Breast epithelium (tissue), 4 donors: ENCODE results near the gene SHC3. TPM values are rescaled to one million over a fixed set of nuclear protein-coding genes. Genes with fewer than 3 reads are reported as not detected.
A peak's percentile ranks its signal among the peaks of the same experiment; 100 is the strongest.

Experiments
- DNase-seq, 2 donors: peaks; one replicate each; pipeline ENCODE4 v3.0.0-alpha.2; 2019; ENCODE audit warnings: low spot score in 2 of 2
- H3K27ac ChIP-seq, 2 donors: fragments of 200-600 bp; sonication (generic) in 1 of 2; one replicate each; pipeline ENCODE4 v1.5.1; 2016 to 2019; ENCODE audit warnings: mild to moderate bottlenecking in 1 of 2
- H3K27me3 ChIP-seq, 2 donors: fragments of 200-600 bp; sonication (generic) in 1 of 2; one replicate each; pipeline versions ENCODE4 v1.5.1 to v1.6.0; 2017 to 2019; ENCODE audit warnings: control low read depth in 1 of 2, mild to moderate bottlenecking in 1 of 2
- H3K36me3 ChIP-seq: fragments of 200-600 bp; one replicate; pipeline ENCODE4 v1.5.1; 2019
- H3K4me1 ChIP-seq, 2 donors: fragments of 200-600 bp; sonication (generic); one replicate each; pipeline ENCODE4 v1.5.1; 2016 to 2019; ENCODE audit warnings: control low read depth in 1 of 2
- H3K4me3 ChIP-seq, 3 donors: fragments of 200-600 bp; sonication (generic); 1 replicate in 2 of 3; 2 replicates in 1 of 3; pipeline ENCODE4 v1.5.1; 2016 to 2019; ENCODE audit warnings: mild to moderate bottlenecking in 3 of 3, moderate library complexity in 2 of 3
- H3K9me3 ChIP-seq, 2 donors: fragments of 200-600 bp; sonication (generic) in 1 of 2; one replicate each; pipeline ENCODE4 v1.5.1; 2016 to 2019; ENCODE audit warnings: control low read depth in 1 of 2
- POLR2A ChIP-seq: fragments of 450-650 bp; IDR thresholded peaks from one replicate; pipeline ENCODE4 v1.6.1; 2016; ENCODE audit warnings: antibody characterized with exemption, mild to moderate bottlenecking, moderate library complexity
- POLR2AphosphoS5 ChIP-seq, 3 donors: sonication (generic); formaldehyde crosslinking; IDR thresholded peaks; one replicate each; pipeline ENCODE4 v1.6.1; 2017; ENCODE audit warnings: antibody characterized with exemption in 3 of 3
- intact Hi-C: fragments of 100-400 bp; cut with DNase I; formaldehyde crosslinking; loops from one replicate; pipeline ENCODE4 v1.15.1; 2023; ENCODE audit warnings: low total_unique reads
- total RNA-seq, 3 donors: library from RNA; depleted of rRNA; stranded (reverse); fragments of >200 nt; gene quantifications; one replicate each; pipeline ENCODE4 v1.1.0, GENCODE V29; 2016
- TF ChIP-seq, protein P1 (sequence below), 3 donors: fragments of 450-650 bp; IDR thresholded peaks; one replicate each; pipeline ENCODE4 v1.5.1; 2016 to 2017; ENCODE audit warnings: antibody characterized with exemption in 3 of 3, mild to moderate bottlenecking in 3 of 3, moderate library complexity in 3 of 3

SHC3 gene
- total RNA-seq, 3 donors from 2014 or later, result 1.0 to 6.7 (median 2.3) TPM

DNA sequence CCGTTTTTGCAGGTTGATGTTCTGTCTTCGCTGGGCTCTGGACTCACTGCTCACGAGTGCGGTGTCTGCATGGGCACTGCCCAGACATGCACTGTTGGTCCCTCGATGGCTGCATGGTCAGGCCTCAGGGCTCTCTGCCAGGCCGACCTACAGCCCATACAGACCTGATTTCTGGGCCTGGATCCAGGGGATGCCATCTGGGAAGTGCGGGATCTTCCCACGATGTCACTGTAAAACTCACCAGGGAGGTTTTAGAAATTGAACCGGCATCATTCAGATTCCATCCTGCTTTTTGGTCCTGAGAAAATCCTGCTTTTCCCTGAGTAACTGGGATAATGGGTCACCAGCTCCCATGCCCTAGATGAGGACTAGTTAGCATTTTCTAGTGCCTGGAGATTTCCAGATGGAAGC is 178.2 kb downstream of the SHC3 start:
- Histone ChIP-seq H3K4me3 (no peak overlapping the region), H3K9me3 (no peaks in the 10 kb centered on the region), H3K4me1 (peaks cover 0 to 9% of the 10 kb centered on the region in 2 donors), H3K36me3 (no peaks in the 10 kb centered on the region), H3K27ac (peak overlapping the region in 1 of 2 donors; percentile 5), H3K27me3 (no peaks in the 10 kb centered on the region)
- no peak for DNase-seq
- TF ChIP-seq, protein P1, sequence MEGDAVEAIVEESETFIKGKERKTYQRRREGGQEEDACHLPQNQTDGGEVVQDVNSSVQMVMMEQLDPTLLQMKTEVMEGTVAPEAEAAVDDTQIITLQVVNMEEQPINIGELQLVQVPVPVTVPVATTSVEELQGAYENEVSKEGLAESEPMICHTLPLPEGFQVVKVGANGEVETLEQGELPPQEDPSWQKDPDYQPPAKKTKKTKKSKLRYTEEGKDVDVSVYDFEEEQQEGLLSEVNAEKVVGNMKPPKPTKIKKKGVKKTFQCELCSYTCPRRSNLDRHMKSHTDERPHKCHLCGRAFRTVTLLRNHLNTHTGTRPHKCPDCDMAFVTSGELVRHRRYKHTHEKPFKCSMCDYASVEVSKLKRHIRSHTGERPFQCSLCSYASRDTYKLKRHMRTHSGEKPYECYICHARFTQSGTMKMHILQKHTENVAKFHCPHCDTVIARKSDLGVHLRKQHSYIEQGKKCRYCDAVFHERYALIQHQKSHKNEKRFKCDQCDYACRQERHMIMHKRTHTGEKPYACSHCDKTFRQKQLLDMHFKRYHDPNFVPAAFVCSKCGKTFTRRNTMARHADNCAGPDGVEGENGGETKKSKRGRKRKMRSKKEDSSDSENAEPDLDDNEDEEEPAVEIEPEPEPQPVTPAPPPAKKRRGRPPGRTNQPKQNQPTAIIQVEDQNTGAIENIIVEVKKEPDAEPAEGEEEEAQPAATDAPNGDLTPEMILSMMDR (IDR thresholded peaks at IDR 0.05), result no peak
- TF ChIP-seq POLR2AphosphoS5 (IDR thresholded peaks at IDR 0.05), result no peak
- no peak for TF ChIP-seq POLR2A
- intact Hi-C loops, result loop anchor here (5.0 kb wide), 2 partner anchors 408 to 1753 kb away; no protein-coding TSS in a partner anchor

GRCh38 chr9:88998911-88999310 is 179.7 kb downstream of the SHC3 start:
- TF ChIP-seq, protein P1 (IDR thresholded peaks at IDR 0.05), result no peak
- no peak for TF ChIP-seq POLR2AphosphoS5 (IDR thresholded peaks at IDR 0.05)
- TF ChIP-seq POLR2A, result no peak
- Histone ChIP-seq H3K27me3 (no peaks in the 10 kb centered on the region), H3K4me3 (no peak overlapping the region), H3K9me3 (no peaks in the 10 kb centered on the region), H3K27ac (peak overlapping the region in 1 of 2 donors; percentile 48), H3K36me3 (no peaks in the 10 kb centered on the region), H3K4me1 (peaks cover 3 to 9% of the 10 kb centered on the region in 2 donors)
- intact Hi-C loops, result no loop called here
- no peak for DNase-seq

GRCh38 chr9:88998503-88998902 is 180.1 kb downstream of the SHC3 start:
- Histone ChIP-seq H3K36me3 (no peaks in the 10 kb centered on the region), H3K9me3 (no peaks in the 10 kb centered on the region), H3K27me3 (no peaks in the 10 kb centered on the region), H3K27ac (peak overlapping the region in 1 of 2 donors; percentile 48), H3K4me1 (peaks cover 3 to 9% of the 10 kb centered on the region in 2 donors), H3K4me3 (no peak overlapping the region)
- no peak for DNase-seq
- TF ChIP-seq POLR2A, result no peak
- TF ChIP-seq POLR2AphosphoS5 (IDR thresholded peaks at IDR 0.05), result no peak
- TF ChIP-seq, protein P1 (IDR thresholded peaks at IDR 0.05), result no peak
- intact Hi-C loops, result no loop called here

- no peaks in the 10 kb centered on the region for H3K27me3 ChIP-seq
- H3K9me3 ChIP-seq, result no peaks in the 10 kb centered on the region
- H3K36me3 ChIP-seq, result no peaks in the 10 kb centered on the region
- peaks cover 3 to 9% of the 10 kb centered on the region in 2 donors for H3K4me1 ChIP-seq
- intact Hi-C loops, result no loop called here
- TF ChIP-seq, protein P1 (IDR thresholded peaks at IDR 0.05), result no peak
- no peak for TF ChIP-seq POLR2AphosphoS5 (IDR thresholded peaks at IDR 0.05)
- TF ChIP-seq POLR2A, result no peak
- no peak overlapping the region for H3K4me3 ChIP-seq
- no peak overlapping the region for H3K27ac ChIP-seq
- DNase-seq, result no peak
Measured at GRCh38 chr9:88997646-88998045, 181.0 kb downstream of the SHC3 start.

DNA sequence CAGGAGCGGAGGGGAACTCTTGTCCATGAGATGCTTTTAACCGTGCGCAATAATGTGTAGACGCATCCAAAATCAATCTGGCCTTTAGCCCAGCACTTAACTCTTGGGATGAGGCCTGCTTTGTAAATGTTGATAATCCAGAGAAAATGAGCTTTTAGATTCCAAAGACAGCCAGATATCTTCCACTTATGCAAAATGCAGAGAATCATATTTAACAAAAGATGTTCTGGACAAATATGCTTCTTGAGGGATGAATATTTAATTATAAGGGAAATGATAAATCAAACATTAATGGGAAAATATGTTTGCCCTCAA is 181.7 kb downstream of the SHC3 start:
- TF ChIP-seq, protein P1 (IDR thresholded peaks at IDR 0.05), result no peak
- TF ChIP-seq POLR2A (no peak), POLR2AphosphoS5 (IDR thresholded peaks at IDR 0.05) (no peak)
- Histone ChIP-seq H3K4me1 (peaks cover 3 to 9% of the 10 kb centered on the region in 2 donors), H3K36me3 (no peaks in the 10 kb centered on the region), H3K27ac (no peak overlapping the region), H3K27me3 (no peaks in the 10 kb centered on the region), H3K9me3 (no peaks in the 10 kb centered on the region), H3K4me3 (no peak overlapping the region)
- no peak for DNase-seq
- intact Hi-C loops, result no loop called here
